RPMI7951 (cell line): ENCODE measurements around the gene GRIK3. TPM values are rescaled to one million over a fixed set of nuclear protein-coding genes. Genes with fewer than 3 reads are reported as not detected.

Experiments
- DNase-seq: peaks from one replicate; pipeline ENCODE4 v3.0.0-alpha.2; 2012; ENCODE audit warnings: low read depth
- total RNA-seq: library from RNA; depleted of rRNA; stranded (reverse); fragments of >200 nt; shearing (Covaris generic); gene quantifications from 2 replicates; pipeline ENCODE4 v1.2.3, GENCODE V29; 2014

GRIK3 gene
- total RNA-seq, 1 experiment from 2014 or later = not detected

GRCh38 chr1:36829961-36830360 lies 204.4 kb downstream of the GRIK3 start:
- DNase-seq = no peak

- no peak for DNase-seq
Observed at GRCh38 chr1:36829066-36829465, 205.2 kb downstream of the GRIK3 start.

GRCh38 chr1:36825226-36825625 lies 209.1 kb downstream of the GRIK3 start:
- no peak for DNase-seq

DNA sequence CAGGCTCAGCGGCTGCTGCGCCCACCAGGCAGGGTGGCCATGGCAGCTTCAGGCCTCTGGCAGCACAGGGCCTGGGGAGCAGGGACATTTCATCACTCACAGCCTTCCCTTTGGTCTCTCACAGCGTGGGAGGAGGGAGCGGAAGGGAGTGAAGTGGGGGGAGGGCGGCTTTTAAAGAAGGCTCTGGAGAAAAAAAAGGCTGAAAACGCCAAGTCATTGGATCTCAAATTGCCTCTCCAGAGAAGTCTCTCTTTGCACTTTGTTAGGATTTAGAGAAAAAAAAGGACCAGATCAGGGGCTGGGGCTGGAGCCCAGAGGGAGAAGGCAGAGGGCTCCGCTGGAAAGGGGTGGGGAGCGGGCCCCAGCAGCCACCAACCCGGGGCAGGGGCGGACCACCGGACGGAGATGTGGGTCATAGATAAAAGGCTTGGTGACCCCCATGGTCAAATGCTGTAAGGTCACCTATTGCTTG lies 209.9 kb downstream of the GRIK3 start:
- no peak for DNase-seq

- no peak for DNase-seq
Observed at GRCh38 chr1:36822648-36823047, 211.7 kb downstream of the GRIK3 start.

- no peak for DNase-seq
Observed at GRCh38 chr1:36821386-36821785, 212.9 kb downstream of the GRIK3 start.

GRCh38 chr1:36818771-36819170 lies 215.5 kb downstream of the GRIK3 start:
- DNase-seq = no peak

DNA sequence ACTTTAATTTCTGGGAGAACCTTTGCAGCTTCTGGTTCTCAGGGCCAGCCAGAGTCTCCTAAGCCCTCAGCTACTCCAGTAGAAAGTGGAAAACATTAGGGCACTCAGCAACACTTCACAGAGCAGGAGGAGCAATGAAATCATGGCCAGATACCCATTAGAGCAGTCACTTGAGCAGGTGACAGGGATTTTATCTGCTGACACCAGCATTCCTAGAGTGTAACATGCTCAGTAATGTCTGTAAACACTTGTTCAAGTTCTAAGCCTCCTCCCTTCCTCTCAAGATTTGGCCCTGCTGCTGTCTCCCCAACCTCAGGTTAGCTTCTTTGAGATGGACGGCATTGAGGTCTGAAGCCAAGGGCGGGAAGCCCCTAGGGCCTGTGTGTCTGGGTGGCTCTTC lies 218.0 kb downstream of the GRIK3 start:
- no peak for DNase-seq

GRCh38 chr1:36814774-36815173 lies 219.5 kb downstream of the GRIK3 start:
- no peak for DNase-seq

GRCh38 chr1:36814083-36814482 lies 220.2 kb downstream of the GRIK3 start:
- DNase-seq = no peak

GRCh38 chr1:36807262-36807661 lies 227.1 kb downstream of the GRIK3 start:
- DNase-seq = no peak

- DNase-seq = no peak
Observed at GRCh38 chr1:36805979-36806640, 228.2 kb downstream of the GRIK3 start.

DNA sequence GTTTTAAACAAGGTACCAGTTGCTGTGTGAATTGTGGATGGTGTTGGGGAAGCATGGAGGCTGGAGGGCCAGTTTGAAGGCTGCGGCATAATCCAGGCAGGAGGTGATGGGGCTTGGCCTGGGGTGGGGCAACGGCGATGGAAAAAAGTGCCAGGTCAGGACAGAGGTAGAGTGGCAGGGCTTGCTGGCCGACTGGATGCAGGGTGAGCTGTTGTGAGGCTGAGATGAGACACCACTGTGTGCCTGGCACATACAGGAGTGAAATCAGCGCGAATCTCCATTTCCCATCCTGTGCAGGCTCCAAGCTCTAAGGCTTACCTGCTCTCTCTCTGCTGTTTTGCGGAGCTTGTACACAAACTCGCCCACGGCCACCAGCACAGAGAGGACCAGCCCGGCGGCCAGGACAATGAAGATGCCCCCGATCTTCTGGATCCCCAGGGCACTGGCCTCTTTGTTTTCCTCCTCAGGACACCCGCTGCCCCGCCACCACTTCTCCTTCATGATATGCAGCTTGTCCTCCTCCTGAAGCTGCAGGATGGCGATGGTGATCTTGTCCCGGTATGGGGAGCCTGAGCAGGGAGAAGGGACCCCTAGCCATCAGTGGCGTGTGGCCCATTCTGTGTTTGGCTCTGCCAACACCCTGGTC lies 229.5 kb downstream of the GRIK3 start:
- DNase-seq = no peak

GRCh38 chr1:36803868-36804570 lies 230.3 kb downstream of the GRIK3 start:
- no peak for DNase-seq

DNA sequence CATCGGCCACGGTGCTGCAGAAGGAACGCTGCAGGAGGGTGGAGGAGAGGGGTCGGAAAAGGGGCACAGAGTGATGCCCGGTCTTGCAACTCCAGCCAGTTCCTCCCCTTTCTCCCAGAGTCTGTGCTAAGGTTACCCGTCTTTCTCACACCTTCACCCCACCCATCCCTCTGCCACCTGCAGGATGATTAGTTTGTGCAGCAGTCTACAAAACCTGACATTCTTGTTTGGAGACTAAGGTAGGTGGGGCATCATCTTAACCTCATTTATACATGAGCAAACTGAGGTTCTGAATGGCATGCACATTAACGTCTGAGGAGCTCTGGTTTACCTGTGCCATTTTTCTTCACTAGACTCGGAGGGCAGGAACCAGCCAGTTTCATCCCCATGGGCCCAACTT lies 232.3 kb downstream of the GRIK3 start:
- no peak for DNase-seq

- no peak for DNase-seq
Observed at GRCh38 chr1:36797761-36798160, 236.6 kb downstream of the GRIK3 start.

DNA sequence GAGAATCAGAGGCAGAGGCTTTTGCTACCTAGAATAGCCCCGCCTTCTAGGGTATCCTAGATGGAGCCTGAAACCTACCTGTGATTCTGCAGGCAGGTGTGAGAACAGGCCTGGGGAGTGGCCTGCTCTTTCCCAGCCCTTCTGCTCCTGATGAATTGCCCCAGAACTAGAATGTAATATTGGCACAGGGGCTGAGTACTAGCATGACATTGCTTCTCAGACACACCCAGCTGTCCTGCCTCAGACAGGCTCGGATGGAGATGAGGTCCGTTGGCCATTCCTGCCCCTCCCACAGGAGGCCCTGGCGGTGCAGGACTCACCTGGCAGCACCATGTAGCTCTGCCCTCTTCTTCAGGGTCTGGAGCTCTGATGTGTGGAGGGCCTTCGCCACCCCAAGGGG lies 237.6 kb downstream of the GRIK3 start:
- no peak for DNase-seq

DNA sequence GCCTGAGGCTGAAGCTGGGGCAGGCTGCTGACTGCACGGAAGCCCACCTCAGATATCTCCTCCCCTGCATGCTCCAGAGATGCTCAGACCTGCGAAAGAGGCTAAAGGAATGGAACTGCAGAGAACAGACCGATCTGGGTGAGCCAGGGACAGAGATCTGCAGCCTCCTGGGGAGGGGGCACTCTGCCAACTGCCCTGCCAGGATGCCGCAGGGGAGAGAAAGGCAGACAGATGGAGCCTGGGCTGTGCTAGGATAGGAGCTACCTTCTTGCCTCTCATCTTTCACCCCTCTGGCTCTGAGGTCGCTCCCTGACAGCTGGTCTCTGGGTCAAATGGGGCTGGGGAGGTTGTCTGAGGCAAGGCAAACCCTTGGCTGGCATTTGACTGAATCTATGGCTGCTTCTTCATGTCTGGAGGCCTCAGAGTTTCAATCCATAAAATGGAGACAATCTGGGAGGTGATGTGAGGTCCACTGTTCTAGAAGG lies 238.2 kb downstream of the GRIK3 start:
- DNase-seq = no peak

DNA sequence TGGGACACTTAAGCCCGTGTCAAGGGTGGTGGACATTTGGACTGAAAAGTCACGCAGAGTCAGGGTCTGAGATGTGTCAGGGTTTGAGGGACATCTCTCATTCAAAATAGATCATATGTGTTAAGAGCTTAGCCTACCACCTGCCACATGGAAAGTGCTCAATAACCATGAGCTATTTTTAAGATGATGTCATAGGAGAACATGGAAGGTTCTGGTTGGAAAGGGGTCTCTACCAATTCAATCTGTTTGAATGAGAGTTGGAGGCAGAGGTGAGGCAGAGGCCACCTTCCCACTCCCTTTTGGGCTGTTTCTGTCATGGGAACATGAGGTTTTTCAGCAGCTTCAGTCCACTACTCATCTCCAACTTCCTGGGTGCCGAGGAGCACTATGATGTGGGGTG lies 239.9 kb downstream of the GRIK3 start:
- DNase-seq = no peak

- no peak for DNase-seq
Observed at GRCh38 chr1:36793452-36793851, 240.9 kb downstream of the GRIK3 start.

GRCh38 chr1:36792292-36792691 lies 242.0 kb downstream of the GRIK3 start:
- DNase-seq = no peak

DNA sequence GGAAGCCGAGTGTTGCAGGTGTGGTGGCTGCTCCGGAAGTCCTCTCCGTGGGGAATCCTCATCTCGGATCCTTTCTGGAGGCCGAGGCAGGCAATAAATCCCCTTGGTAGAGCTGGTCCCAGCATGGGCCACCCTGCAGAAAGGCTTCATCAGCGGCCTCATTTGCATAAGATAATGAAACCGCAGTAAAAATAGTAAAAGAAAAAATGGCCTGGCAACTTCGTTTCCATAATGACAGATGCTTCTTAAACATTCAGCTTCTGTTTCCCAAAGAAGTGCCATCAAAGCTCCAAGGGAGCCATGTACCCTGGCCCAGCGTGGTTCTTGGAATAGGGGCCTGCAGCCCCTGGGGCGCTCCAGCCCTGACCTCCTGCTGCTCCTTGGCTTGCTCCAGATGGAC lies 244.1 kb downstream of the GRIK3 start:
- DNase-seq = no peak

GRCh38 chr1:36789535-36789934 lies 244.8 kb downstream of the GRIK3 start:
- no peak for DNase-seq
